Fibroblast of peridontal ligament (primary cell): ENCODE measurements around the gene KIN.
"Not testable (repeated sequence)": the region's sequence is repeated elsewhere in the genome, so short reads cannot be mapped to it uniquely, and the experiment has no call there.

ENCODE experiments used
- DNase-seq: peaks from one replicate; pipeline ENCODE4 v3.0.0-alpha.2; 2010; ENCODE audit errors: extremely low read depth

Gene KIN

DNA sequence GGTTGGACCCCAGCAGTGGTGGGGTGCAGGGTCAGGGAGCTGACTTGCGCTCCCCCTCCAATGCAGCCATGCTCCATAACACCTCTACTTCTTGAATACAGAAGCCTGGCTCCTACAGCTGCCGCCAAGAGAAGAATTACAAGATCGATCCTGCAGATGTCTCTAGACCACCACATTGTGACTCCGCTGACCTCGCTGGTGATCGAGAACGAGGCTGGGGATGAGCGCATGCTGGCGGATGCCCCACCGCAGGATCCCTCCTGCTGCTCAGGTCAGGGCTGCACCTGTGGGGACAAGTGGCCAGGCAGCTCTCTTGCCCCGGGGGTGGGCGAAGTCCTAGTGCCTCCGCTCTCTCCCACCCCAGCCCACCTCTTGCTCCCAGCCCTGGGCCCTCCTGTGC lies 53.0 kb downstream of the KIN start:
- no peak for DNase-seq

DNA sequence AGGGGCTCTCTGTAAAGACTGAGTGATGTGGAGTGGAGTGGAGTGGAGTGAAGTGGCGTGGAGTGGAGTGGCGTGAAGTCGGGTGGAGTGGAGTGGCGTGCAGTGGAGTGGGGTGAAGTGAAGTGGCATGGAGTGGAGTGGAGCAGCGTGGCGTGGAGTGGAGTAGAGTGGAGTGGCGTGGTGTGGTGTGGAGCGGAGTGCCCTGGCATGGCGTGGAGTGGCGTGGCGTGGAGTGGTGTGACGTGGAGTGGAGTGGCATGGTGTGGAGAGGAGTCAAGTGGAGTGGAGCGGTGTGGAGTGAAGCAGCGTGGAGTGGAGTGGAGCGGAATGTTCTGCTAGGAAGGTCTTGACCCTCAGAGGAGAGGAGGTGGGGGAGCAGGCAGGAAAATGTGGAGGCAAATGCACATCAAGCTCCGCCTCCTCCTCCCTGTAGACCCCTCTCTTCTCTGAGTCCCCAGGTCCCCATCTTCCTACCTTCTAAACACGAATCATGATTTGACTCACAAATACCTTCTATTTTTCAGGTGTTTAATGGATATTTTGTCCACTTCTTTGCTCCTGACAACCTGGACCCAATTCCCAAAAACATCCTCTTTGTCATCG lies 64.8 kb downstream of the KIN start:
- no peak for DNase-seq

DNA sequence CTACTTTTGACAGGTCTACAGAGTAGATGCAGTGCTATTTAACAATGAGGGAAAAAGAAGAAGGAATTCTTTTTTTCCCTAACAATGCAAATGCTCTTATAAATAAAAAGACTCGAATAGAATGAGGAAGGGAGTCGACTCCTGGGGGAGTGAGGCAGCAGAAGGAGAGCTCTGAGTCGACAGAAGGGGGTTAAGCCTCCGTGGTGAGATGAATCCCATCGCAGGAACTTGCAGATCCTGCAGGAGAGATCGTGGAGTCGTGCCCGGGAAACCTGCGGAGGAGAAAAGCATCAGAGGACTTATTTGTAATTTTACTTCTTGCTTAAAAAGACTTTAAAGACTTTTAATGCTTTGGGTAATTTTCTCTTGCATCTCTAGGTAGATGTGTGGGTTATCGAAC lies 67.3 kb downstream of the KIN start:
- DNase-seq: no peak

DNA sequence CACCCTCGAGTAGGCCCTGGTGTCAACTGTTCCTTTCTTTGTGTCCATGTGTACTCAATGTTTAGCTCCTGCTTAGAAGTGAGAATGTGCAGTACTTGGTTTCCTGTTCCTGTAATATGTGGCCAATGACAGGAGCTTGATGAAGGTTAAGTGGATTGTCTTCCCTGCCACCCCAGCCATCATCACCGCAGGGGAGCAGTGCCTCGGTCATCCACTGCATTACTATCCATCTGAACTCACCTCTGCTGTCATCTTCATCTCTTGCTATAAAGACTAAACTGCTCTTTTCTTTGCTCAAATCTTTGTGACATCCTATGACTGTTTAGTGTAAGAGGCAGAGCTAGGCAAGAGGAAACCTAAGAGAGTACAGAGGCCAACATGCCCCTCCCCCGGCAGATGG lies 69.1 kb downstream of the KIN start:
- DNase-seq: no peak

DNA sequence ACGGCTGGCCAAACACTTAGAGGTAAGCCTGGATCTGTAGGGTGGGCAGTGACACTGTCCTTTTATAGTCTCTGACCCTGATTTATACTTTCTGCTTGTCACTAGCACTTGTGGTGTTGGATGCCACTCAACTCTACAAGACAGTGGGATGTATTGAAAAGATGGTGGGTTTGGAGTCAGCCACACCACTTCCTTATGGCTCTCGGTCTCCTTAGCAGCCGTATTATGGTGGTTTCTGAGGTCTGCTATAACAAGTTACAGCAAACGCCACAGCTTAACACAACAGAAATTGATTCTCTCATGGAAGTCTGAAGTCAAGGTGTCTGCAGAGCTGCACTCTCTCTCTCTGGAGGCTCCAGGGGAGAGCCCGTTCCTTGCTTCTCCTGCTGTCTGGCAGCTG lies 70.0 kb downstream of the KIN start:
- no peak for DNase-seq

DNA sequence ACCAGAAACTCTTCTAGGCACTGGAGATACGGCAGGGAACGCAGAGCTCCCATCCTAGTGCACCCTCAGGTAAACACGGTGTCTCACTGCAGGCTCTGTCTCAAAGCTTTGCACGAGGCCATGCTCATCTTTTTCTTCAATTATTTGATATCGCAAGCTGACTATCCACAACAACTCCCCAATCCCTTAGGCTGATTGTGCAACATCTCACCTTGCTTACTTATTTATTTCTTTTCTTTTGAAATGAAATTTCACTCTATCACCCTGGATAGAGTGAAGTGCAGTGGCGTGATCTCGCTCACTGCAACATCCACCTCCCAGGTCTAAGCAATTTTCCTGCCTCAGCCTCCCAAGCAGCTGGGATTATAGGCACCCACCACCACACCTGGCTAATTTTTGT lies 72.3 kb downstream of the KIN start:
- DNase-seq: no peak

DNA sequence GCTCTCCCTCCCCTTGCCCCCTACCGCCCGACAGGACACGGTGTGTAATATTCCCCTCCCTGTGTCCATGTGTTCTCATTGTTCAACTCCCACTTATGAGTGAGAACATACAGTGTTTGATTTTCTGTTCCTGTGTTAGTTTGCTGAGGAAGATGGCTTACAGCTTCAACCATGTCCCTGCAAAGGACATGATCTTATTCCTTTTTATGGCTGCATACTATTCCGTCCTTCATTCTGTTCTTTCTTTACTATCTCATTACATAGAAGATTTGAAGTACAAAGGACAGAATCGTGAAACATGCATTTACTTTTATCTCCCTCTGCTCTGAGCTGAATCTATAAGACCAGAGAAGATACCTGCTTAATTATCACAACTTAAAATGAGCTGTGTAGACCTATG lies 76.7 kb downstream of the KIN start:
- DNase-seq: not testable (repeated sequence)

DNA sequence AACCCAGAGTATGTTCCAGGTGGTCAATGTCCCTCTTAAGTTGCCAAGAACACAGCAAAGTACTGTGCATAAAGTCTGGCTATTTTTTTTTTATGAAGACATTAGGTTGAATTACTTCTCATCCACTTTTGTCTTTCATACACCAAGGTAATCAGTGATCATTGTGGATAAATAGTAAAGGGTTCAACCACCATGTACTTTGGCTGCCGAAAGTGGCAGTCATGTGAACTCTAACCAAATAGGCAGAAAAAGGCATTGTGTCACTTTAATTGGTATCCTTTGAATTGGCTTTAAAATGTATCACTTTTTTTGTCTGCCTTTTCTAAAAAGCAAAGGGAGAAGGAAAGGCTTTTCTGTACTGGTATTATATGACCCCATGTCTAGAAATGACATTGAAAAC lies 77.3 kb downstream of the KIN start:
- no peak for DNase-seq

DNA sequence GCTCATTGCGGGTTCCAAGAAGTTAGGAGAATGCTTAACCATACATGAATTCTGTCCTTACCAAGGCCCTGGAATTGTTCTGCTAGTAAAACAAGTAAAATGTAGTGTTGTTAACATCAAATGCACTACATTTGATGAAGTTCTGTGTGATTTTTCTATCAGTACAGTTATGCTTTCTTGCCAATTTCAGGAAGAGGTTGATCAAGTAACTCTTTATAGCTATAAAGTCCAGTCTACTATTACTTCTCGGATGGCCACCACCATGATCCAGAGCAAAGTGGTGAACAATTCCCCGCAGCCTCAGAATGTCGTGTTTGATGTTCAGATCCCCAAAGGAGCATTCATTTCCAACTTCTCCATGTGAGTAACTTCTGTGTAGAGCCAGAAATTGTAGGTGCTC lies 79.0 kb downstream of the KIN start:
- DNase-seq: no peak

DNA sequence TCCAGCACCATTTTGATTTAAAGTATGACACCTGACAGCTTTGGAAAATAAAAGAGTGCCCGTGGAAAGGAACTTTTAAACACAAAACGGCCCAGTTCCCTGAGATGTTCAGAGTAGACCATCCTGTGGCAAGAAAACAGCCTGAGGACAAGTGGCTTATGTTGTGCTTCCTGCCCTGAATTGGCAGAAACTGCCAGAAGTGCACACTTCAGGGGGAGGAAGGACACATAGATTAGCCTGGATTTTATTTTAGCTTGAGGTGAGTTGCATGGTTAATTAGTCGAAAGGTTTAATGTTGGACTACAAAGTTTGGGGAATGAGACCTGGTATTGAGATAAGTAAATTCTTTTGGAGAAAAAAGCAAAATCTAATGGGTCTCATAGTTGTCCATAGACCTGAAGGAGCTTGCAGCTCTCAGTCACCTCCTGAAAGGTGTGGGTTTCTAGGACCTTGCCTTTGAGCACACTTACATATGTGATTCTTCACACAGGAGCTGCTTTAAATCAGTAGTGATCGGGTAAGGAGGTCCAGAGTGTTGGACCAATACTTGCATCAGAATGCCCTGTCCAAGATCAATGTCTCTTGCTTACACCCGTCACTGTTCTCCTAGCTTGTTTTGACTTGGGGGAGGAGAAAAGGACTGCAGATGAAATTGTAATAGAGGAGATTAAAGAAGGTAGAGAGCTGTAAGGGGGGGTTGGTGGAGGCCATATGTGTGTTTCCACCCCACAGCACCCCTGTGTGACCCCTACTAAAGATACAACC lies 79.8 kb downstream of the KIN start:
- no peak for DNase-seq

DNA sequence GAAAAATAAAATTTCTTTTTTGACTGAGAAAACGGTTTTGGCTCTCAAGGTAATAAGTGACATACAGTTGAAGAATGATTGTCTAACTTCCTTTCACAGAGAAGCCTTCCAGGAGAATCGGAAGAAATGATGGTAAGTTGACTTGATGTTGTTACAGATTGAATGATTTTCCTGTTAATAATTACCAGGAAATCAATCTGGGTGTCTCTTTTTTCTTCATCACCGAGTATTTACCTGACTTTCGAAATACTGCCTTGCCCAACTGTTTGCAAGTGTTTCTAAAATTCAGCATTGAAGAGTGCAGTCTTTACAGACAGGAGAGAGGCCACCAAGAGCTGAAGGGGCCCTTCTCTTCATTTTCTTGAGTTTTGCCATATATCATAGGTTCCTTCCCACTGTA lies 80.7 kb downstream of the KIN start:
- DNase-seq: no peak

DNA sequence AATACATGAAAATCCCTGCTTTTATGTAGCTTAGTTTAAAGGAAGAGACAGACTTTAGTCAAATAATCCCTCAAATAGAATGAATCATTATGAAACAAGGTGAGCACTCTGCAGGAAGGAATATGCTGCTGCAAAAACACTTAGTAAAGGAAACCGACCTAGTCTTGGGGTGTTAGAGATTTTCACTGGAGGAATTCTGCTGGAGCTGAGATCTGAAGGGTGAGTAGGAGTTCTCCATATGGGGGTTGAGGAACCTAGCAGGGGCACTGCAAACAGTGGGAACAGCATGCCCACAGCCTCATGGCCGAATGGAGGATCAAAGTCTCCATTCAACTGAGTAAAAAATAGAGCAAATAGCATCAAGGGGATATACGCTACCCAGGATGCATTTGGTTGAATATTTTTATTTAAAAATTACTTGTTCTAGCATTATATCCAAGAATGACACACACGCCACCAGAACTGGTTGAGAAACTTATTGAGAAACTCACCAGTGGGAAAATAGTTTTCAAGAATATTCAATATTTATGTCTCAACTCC lies 81.2 kb downstream of the KIN start:
- no peak for DNase-seq

DNA sequence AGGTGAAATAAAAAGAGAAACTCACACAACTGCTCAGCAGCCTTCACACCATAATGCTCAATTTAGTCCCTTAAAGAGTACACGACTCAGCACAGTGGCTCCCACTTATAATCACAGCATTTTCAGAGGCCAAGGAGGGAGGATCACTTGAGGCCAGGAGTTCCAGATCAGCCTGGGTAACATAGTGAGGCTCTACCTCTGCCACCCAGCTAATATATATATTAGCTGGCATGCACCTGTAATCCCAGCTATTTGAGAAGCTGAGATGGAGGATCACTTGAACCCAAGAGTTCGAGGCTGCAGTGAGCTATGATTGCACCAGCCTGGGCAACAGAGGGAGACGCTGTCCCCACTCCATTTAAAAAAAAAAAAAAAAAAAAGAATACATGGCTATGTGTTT lies 82.5 kb downstream of the KIN start:
- DNase-seq: no peak

DNA sequence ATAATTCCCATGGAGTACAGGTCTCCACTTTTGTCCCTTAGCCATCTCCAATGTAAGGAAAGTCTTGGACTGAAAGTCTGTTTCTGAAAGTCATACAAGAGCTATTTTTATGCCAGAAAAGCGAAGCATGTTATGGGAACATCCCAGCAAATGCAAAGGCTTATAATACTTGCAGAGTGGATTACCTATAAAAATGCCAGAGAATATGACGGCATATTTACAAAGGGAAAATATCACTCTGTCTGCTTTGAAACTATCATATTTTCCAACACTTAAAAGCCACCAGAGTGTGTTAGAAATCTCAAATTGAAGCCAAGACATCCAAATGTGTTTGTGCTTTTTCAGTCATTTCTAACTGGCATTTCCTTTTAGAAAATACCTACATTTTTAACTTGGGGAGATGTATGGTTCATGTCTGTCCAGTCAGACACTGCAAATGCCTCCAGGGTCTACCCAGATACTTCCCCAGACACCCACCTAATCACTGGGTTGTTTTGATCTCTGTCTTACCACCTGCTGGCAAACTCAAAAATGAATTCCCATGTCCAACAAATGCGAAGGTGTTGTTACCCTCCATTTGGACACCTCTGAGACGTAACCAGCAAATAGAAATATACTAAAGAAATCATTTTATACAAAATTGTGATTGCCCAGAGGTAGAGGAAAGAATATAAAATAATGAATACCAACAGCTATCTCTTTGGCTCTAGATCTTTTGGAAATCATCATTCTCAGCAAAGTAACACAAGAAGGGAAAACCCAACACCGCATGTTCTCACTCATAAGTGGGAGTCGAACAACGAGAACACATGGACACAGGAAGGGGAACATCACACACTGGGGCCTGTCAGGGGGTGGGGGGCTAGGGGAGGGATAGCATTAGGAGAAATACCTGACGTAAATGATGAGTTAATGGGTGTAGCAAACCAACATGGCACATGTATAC lies 83.4 kb downstream of the KIN start:
- no peak for DNase-seq

DNA sequence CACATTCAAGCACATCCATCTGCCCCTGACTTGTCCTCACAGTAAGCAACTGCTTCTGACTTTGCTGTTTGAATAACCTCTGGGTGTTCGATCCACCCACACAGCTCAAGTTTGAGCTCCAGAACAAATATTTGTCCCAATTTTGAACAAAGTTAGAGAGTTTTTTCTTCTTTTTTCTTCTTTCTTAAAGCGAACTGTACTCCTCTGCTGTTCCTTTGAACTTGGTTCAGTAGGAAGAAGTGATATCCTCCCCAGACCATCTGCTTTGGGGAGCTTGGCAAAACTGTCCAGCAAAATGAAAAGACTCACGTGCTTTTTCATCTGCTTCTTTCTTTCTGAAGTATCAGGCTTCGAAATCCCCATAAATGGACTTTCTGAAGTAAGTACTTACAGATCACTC lies 84.7 kb downstream of the KIN start, which contains the start of gene ITIH2:
Gene ITIH2, plus strand, starts transcription at position 177 of the 400 bp plus-strand sequence. Its CDS starts 119 bp downstream, at position 296.
- DNase-seq: no peak

DNA sequence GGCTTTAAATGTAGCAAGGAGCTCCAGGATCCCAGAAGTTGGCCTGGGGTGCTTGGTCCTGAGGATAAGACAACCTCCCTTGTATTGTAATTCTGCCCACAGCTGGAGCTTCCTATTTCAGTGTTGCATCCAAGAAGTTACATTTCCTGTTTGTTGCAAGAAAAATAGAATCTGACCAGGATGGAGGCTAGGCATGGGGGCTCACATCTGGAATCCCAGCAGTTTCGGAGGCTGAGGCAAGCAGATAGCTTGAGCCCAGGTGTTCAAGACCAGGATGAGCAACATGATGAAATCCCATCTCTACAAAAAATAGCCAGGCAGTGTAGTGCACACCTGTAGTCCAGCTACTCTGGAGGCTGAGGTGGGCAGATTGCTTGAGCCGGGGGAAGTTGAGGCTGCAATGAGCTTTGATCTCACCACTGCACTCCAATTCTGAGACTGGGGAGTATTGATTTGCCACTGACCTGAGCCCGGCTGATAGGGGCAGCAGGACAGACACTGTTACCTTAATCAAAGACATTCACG lies 85.4 kb downstream of the KIN start:
- DNase-seq: no peak

DNA sequence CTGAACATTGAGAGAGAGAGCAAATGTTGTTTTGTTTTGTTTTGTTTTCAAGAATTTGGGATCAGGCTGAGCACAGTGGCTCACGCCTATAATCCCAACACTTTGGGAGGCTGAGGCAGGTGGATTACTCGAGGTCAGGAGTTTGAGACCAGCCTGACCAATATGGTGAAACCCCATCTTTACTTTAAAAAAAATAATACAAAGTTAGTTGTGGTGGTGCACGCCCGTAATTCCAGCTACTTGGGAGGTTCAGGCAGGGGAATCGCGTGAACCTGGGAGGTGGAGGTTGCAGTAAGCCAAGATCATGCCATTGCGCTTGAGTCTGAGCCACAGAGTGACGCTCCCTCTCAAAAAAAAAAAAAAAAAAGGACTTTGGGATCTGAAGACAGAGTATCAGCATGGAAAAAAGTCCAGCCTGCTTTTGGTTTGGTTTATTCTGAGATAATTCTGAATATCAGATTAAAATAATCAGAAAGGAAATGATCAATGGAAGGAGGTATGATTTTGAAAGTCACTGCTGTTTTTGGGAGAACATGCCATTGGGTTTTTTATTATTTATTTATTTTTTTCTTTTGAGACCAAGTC lies 86.5 kb downstream of the KIN start:
- DNase-seq: no peak
